Osteocyte (in vitro differentiated cells): ENCODE results near the gene STX5. TPM values are rescaled to one million over a fixed set of nuclear protein-coding genes. Genes with fewer than 3 reads are reported as not detected.

Source experiments
- DNase-seq: peaks from one replicate; pipeline ENCODE4 v3.0.0; 2021; ENCODE audit warnings: mixed read lengths; ENCODE audit not compliant: unreplicated experiment; ENCODE audit errors: extremely low spot score
- H3K27ac Mint-ChIP-seq: one replicate; pipeline ENCODE4 v1.8.0; 2021; ENCODE audit warnings: mild to moderate bottlenecking, mixed read lengths; ENCODE audit not compliant: unreplicated experiment
- H3K27me3 Mint-ChIP-seq: one replicate; pipeline ENCODE4 v1.8.0; 2021; ENCODE audit warnings: mixed read lengths; ENCODE audit not compliant: unreplicated experiment
- H3K36me3 Mint-ChIP-seq: one replicate; pipeline ENCODE4 v1.8.0; 2021; ENCODE audit warnings: mixed read lengths; ENCODE audit not compliant: unreplicated experiment
- H3K4me1 Mint-ChIP-seq: one replicate; pipeline ENCODE4 v1.8.0; 2021; ENCODE audit warnings: mixed read lengths; ENCODE audit not compliant: unreplicated experiment
- H3K4me3 Mint-ChIP-seq: one replicate; pipeline ENCODE4 v1.8.0; 2021; ENCODE audit warnings: mild to moderate bottlenecking, moderate library complexity, mixed read lengths; ENCODE audit not compliant: unreplicated experiment
- H3K9me3 Mint-ChIP-seq: one replicate; pipeline ENCODE4 v1.8.0; 2021; ENCODE audit warnings: mixed read lengths; ENCODE audit not compliant: unreplicated experiment
- CTCF ChIP-seq: fragments of 200-600 bp; sonication (generic); IDR thresholded peaks from 2 replicates; pipeline ENCODE4 v1.5.0; 2021; ENCODE audit warnings: antibody characterized with exemption, mild to moderate bottlenecking, moderate library complexity
- total RNA-seq: library from RNA; stranded (reverse); gene quantifications from 2 replicates; pipeline ENCODE4 v1.2.1, GENCODE V29; 2021

STX5 gene
- total RNA-seq, 1 donor from 2014 or later: 71.0 TPM

DNA sequence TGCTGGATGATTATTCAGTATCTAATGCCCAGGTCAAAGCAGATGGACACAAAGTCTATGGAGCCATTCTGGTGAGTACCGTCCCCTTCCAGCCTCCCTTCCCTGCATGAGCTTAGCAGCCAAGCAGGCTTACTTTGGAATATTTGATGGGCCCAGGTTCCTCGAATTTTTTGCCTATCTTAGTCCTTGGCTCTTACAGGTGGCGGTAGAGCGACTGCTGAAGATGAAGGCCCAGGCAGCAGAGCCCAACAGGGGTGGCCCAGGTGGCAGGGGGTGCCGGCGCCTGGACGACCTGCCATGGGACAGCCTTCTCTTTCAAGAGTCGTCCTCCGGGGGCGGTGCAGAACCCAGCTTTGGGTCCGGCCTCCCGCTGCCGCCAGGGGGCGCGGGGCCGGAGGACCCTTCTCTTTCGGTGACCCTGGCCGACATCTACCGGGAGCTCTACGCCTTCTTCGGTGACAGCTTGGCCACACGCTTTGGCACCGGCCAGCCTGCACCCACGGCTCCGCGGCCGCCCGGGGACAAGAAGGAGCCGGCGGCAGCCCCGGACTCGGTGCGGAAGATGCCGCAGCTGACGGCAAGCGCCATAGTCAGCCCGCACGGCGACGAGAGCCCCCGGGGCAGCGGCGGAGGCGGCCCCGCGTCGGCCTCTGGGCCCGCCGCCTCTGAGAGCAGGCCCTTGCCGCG, 45.4 kb downstream of the STX5 start:
- TF ChIP-seq CTCF: peak; percentile 92
- no peaks in the 10 kb centered on the region for H3K27me3 Mint-ChIP-seq
- no peaks in the 10 kb centered on the region for H3K9me3 Mint-ChIP-seq
- H3K27ac Mint-ChIP-seq: peak overlapping the region; percentile 82
- peak overlapping the region; percentile 78 for H3K4me3 Mint-ChIP-seq
- peaks cover 8% of the 10 kb centered on the region for H3K36me3 Mint-ChIP-seq
- DNase-seq: peak; percentile 95
- peaks cover 42% of the 10 kb centered on the region for H3K4me1 Mint-ChIP-seq

- peaks cover 11% of the 10 kb centered on the region for H3K4me1 Mint-ChIP-seq
- H3K27ac Mint-ChIP-seq: no peak overlapping the region
- no peak for TF ChIP-seq CTCF
- no peaks in the 10 kb centered on the region for H3K9me3 Mint-ChIP-seq
- no peaks in the 10 kb centered on the region for H3K27me3 Mint-ChIP-seq
- H3K4me3 Mint-ChIP-seq: no peak overlapping the region
- no peak for DNase-seq
- H3K36me3 Mint-ChIP-seq: peaks cover 19% of the 10 kb centered on the region
Measured at GRCh38 chr11:62782753-62783152, 49.1 kb downstream of the STX5 start.

DNA sequence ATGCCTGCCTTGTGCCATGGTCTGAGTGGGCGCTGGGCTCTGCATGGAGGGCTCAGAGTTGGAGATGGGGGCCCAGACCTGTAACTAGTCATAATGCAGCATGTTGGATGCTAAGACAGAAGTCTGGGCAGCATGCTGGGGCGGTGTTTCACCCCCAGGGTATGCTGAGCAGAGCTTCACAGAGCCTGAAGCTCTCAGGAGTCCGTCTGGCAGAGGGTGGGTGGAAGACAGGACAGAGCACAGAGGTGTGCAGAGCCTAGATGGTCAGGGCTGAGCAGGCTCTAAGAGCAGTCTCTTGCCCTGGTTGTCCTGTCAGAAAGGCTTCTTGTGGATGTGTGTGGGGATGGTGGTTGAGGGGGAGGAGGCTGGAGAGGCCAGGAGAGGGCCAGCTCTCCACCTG, 53.4 kb downstream of the STX5 start:
- no peak for DNase-seq
- Mint-ChIP-seq H3K27ac (no peak overlapping the region), H3K9me3 (no peaks in the 10 kb centered on the region), H3K4me1 (no peaks in the 10 kb centered on the region), H3K4me3 (no peak overlapping the region), H3K36me3 (peaks cover 23% of the 10 kb centered on the region), H3K27me3 (no peaks in the 10 kb centered on the region)
- TF ChIP-seq CTCF: no peak

DNA sequence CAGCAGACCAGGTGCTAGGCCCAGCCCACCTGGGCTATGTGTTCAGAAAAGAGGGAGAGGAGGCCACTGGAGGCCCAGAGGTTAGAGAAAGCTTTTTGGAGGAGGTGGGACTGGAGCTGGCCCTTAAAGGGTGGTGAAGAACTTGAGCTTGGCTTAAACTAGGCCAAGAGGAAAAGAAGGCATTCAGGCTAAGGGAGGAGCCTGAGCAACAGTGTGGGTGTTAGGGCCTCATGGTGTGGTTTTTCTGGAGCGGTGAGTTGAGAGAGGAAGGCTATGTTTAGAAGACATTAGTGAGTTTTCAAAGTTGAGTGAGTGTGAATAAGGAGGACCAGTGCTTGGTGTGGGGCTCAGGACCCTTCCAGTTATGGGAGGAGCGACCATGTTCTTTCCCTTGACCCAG, 54.5 kb downstream of the STX5 start:
- Mint-ChIP-seq H3K9me3 (no peaks in the 10 kb centered on the region), H3K4me1 (no peaks in the 10 kb centered on the region), H3K27me3 (no peaks in the 10 kb centered on the region), H3K4me3 (no peak overlapping the region), H3K36me3 (peaks cover 15% of the 10 kb centered on the region), H3K27ac (no peak overlapping the region)
- no peak for DNase-seq
- TF ChIP-seq CTCF: no peak

- H3K27ac Mint-ChIP-seq: no peak overlapping the region
- TF ChIP-seq CTCF: no peak
- H3K36me3 Mint-ChIP-seq: peaks cover 14% of the 10 kb centered on the region
- no peaks in the 10 kb centered on the region for H3K9me3 Mint-ChIP-seq
- no peaks in the 10 kb centered on the region for H3K27me3 Mint-ChIP-seq
- H3K4me3 Mint-ChIP-seq: no peak overlapping the region
- DNase-seq: no peak
- peaks cover 13% of the 10 kb centered on the region for H3K4me1 Mint-ChIP-seq
Measured at GRCh38 chr11:62775646-62776045, 56.2 kb downstream of the STX5 start.
